ENCODE measurements around the gene RPRD1A.

- TF ChIP-seq CTCF (IDR thresholded peaks at IDR 0.05; ENCODE audit: insufficient read depth, low read length, poor library complexity, severe bottlenecking) (no peak), EZH2phosphoT487 (conservative IDR thresholded peaks at IDR 0.05; ENCODE audit: low read length) (no peak)
These were observed 97.7 kb downstream of the RPRD1A start for GRCh38 chr18:35969676-35970075.
